HepG2 (cell line): ENCODE results near the gene NUTM2A.
"Not testable (repeated sequence)": the region's sequence is repeated elsewhere in the genome, so short reads cannot be mapped to it uniquely, and the experiment has no call there.

Experiments used
- CTCF ChIP-seq: sonication (generic); formaldehyde crosslinking; IDR thresholded peaks from 2 replicates; pipeline ENCODE4 v1.5.0; 2020; ENCODE audit warnings: mild to moderate bottlenecking, missing genetic modification reagents, moderate library complexity
- EZH2 ChIP-seq: conservative IDR thresholded peaks from 2 replicates; pipeline ENCODE4 v1.6.1; 2012; ENCODE audit warnings: mild to moderate bottlenecking, low read depth, low read length, moderate library complexity
- IRF9 ChIP-seq: sonication (generic); formaldehyde crosslinking; IDR thresholded peaks from 2 replicates; pipeline ENCODE4 v1.8.0; 2022; ENCODE audit warnings: missing genetic modification reagents, mild to moderate bottlenecking, borderline replicate concordance
- MTA3 ChIP-seq: sonication (generic); formaldehyde crosslinking; IDR thresholded peaks from 2 replicates; pipeline ENCODE4 v1.4.0; 2020; ENCODE audit warnings: missing genetic modification reagents
- POLR2AphosphoS5 ChIP-seq: IDR thresholded peaks from 2 replicates; pipeline ENCODE4 v1.6.1; 2012; ENCODE audit warnings: low read depth, low read length
- SMARCE1 ChIP-seq: fragments of 450-650 bp; IDR thresholded peaks from 2 replicates; pipeline ENCODE4 v1.6.1; 2017; ENCODE audit warnings: borderline replicate concordance
- SP2 ChIP-seq: sonication (generic); formaldehyde crosslinking; IDR thresholded peaks from 2 replicates; pipeline ENCODE4 v1.5.1; 2020; ENCODE audit warnings: mild to moderate bottlenecking, missing genetic modification reagents
- STAT5B ChIP-seq: sonication (generic); formaldehyde crosslinking; IDR thresholded peaks from 2 replicates; pipeline ENCODE4 v1.4.0; 2020; ENCODE audit warnings: missing genetic modification reagents
- ZNF501 ChIP-seq: sonication (generic); formaldehyde crosslinking; IDR thresholded peaks from 2 replicates; pipeline ENCODE4 v1.5.1; 2020; ENCODE audit warnings: mild to moderate bottlenecking, moderate library complexity, missing genetic modification reagents
- TF ChIP-seq, protein P1 (sequence below): IDR thresholded peaks from 2 replicates; pipeline ENCODE4 v1.6.1; 2016
- TF ChIP-seq, protein P2 (sequence below): IDR thresholded peaks from 2 replicates; pipeline ENCODE4 v1.6.1; 2012; ENCODE audit warnings: inconsistent platforms

DNA sequence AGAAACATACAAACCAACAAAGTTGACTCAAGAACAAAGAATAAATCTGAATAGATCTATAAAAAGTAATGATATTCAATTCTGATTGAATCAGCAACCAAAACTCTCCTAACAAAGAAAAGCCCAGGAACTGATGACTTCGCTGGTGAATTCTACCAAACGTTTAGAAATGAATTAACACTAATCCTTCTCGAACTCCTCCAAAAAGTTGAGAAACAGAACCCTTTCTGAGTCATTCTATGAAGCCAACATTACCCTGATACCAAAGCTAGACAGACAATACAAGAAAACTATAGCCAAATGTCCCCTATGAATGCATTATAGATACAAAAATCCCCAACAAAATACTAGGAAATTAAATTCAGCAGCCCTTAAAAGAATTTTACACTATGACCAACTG is 16.9 kb downstream of the NUTM2A start:
- not testable (repeated sequence) for TF ChIP-seq POLR2AphosphoS5; IRF9; ZNF501 (CRISPR knock-in tag); EZH2; CTCF (CRISPR knock-in tag); SMARCE1; SP2; STAT5B (CRISPR knock-in tag); MTA3
- TF ChIP-seq, protein P1, sequence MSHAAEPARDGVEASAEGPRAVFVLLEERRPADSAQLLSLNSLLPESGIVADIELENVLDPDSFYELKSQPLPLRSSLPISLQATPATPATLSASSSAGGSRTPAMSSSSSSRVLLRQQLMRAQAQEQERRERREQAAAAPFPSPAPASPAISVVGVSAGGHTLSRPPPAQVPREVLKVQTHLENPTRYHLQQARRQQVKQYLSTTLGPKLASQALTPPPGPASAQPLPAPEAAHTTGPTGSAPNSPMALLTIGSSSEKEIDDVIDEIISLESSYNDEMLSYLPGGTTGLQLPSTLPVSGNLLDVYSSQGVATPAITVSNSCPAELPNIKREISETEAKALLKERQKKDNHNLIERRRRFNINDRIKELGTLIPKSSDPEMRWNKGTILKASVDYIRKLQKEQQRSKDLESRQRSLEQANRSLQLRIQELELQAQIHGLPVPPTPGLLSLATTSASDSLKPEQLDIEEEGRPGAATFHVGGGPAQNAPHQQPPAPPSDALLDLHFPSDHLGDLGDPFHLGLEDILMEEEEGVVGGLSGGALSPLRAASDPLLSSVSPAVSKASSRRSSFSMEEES: not testable (repeated sequence)
- TF ChIP-seq, protein P2, sequence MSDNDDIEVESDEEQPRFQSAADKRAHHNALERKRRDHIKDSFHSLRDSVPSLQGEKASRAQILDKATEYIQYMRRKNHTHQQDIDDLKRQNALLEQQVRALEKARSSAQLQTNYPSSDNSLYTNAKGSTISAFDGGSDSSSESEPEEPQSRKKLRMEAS: not testable (repeated sequence)
